K562 (cell line): ENCODE data around the gene SLC25A10. TPM values are rescaled to one million over a fixed set of nuclear protein-coding genes. Genes with fewer than 3 reads are reported as not detected.
A peak's percentile ranks its signal among the peaks of the same experiment; 100 is the strongest.

Source experiments
- ATAC-seq: fragments of 200-7000 bp; cut with Tn5 transposase; 3 replicates; pipeline ENCODE4 v1.9.1; 2020; ENCODE audit warnings: moderate library complexity
- BruUV-seq: library from RNA; stranded (reverse); fragments of 400-500 nt; replicated peaks from 2 replicates; lab custom pipeline; 2021; lab: Mats Ljungman, UMichigan
- CTCF ChIA-PET: fragments of 300-600 bp; formaldehyde crosslinking; extraction: SDS; loops from one replicate; lab custom pipeline; 2021; ENCODE audit warnings: low intra/inter-chr PET ratio; lab: Yijun Ruan, JAX
- POLR2A ChIA-PET: fragments of 300-600, 350-650 bp; sonication (Branson Sonifier 250); formaldehyde crosslinking; extraction: SDS; loops from one replicate; lab custom pipeline; 2021; ENCODE audit warnings: antibody characterized with exemption, inconsistent platforms; lab: Yijun Ruan, JAX
- DNase-seq, 4 experiments: peaks; one replicate each; pipeline versions ENCODE4 v3.0.0 to v3.0.0-alpha.2; 2011 to 2018; ENCODE audit warnings: low spot score in 3 of 4, mixed read lengths in 3 of 4; ENCODE audit errors: extremely low read depth in 1 of 4
- FAIRE-seq: peaks from 2 replicates; lab custom pipeline; 2011; peaks lifted over from hg19 to GRCh38; lab: Jason Lieb, UNC
- H2AFZ ChIP-seq: 2 replicates; pipeline ENCODE4 v1.6.0; 2011; ENCODE audit warnings: low read depth, low read length, control low read depth, inconsistent platforms
- H3K27ac ChIP-seq: fragments of 200-600 bp; 3 replicates; pipeline ENCODE4 v1.8.0; 2011; ENCODE audit warnings: low read depth, mild to moderate bottlenecking, control low read depth, inconsistent platforms, low read length, moderate library complexity, mixed read lengths; ENCODE audit errors: extremely low read depth
- H3K27me3 ChIP-seq, 2 experiments: fragments of 300-600 bp in 1 of 2; 2 replicates in 1 of 2; 3 replicates in 1 of 2; pipeline versions ENCODE4 v1.6.0 to v1.8.0; 2011; ENCODE audit warnings: inconsistent platforms in 2 of 2, low read length in 2 of 2, mild to moderate bottlenecking in 1 of 2, mixed read lengths in 1 of 2, moderate library complexity in 1 of 2; ENCODE audit not compliant: control insufficient read depth in 2 of 2, insufficient read depth in 2 of 2
- H3K36me3 ChIP-seq: fragments of 300-600 bp; 3 replicates; pipeline ENCODE4 v1.8.0; 2011; ENCODE audit warnings: mild to moderate bottlenecking, low read length, inconsistent platforms; ENCODE audit not compliant: control insufficient read depth, insufficient read depth
- H3K4me1 ChIP-seq, 2 experiments: fragments of 200-600 bp in 1 of 2; replicated peaks in 1 of 2; 2 replicates in 1 of 2; 3 replicates in 1 of 2; pipeline versions ENCODE4 v1.5.1 to v1.8.0; 2011; ENCODE audit warnings: inconsistent platforms in 2 of 2, low read length in 2 of 2, mild to moderate bottlenecking in 1 of 2, mixed read lengths in 1 of 2, moderate library complexity in 1 of 2; ENCODE audit not compliant: control insufficient read depth in 2 of 2, insufficient read depth in 2 of 2
- H3K4me2 ChIP-seq: 2 replicates; pipeline ENCODE4 v1.6.1; 2011; ENCODE audit warnings: low read length, control low read depth, inconsistent platforms, mixed read lengths; ENCODE audit not compliant: insufficient read depth
- H3K4me3 ChIP-seq: fragments of 200-600 bp; sonication (generic), shearing (Covaris generic); 2 replicates; pipeline ENCODE4 v1.5.1; 2016; ENCODE audit warnings: control low read depth, inconsistent platforms
- H3K79me2 ChIP-seq: fragments of 200-600 bp; 3 replicates; pipeline ENCODE4 v1.8.0; 2011; ENCODE audit warnings: low read length, inconsistent platforms; ENCODE audit not compliant: control insufficient read depth, insufficient read depth
- H3K9ac ChIP-seq, 2 experiments: 2 replicates each; pipeline versions ENCODE4 v1.6.0 to v1.6.1; 2011; ENCODE audit warnings: low read depth in 2 of 2, low read length in 2 of 2, control low read depth in 1 of 2, inconsistent platforms in 1 of 2, mild to moderate bottlenecking in 1 of 2, mixed read lengths in 1 of 2; ENCODE audit not compliant: insufficient read depth in 1 of 2
- H3K9me1 ChIP-seq: one replicate; pipeline ENCODE4 v1.6.0; 2011; ENCODE audit warnings: inconsistent platforms, mild to moderate bottlenecking, low read length, moderate library complexity; ENCODE audit not compliant: control insufficient read depth, insufficient read depth
- H3K9me3 ChIP-seq: replicated peaks from 2 replicates; pipeline ENCODE4 v1.5.1; 2011; ENCODE audit warnings: low read depth, low read length, inconsistent platforms; ENCODE audit not compliant: control insufficient read depth, insufficient read depth
- H4K20me1 ChIP-seq: replicated peaks from 2 replicates; pipeline ENCODE4 v1.6.1; 2011; ENCODE audit warnings: low read length, inconsistent platforms, mixed read lengths; ENCODE audit not compliant: control insufficient read depth, insufficient read depth
- E2F4 ChIP-seq: sonication (generic); formaldehyde crosslinking; IDR thresholded peaks from 2 replicates; pipeline ENCODE4 v1.8.0; 2022; ENCODE audit warnings: mild to moderate bottlenecking, low read depth, missing genetic modification reagents
- TCF3 ChIP-seq: sonication (generic); formaldehyde crosslinking; IDR thresholded peaks from 2 replicates; pipeline ENCODE4 v1.4.0; 2020; ENCODE audit warnings: mild to moderate bottlenecking, missing genetic modification reagents
- ZNF740 ChIP-seq, 3 experiments: fragments of 200-800 bp in 1 of 3; sonication (Bioruptor generic) in 1 of 3; sonication (generic) in 1 of 3; formaldehyde crosslinking in 1 of 3; IDR thresholded peaks; 2 replicates each; pipeline versions ENCODE4 v1.6.1 to v1.8.0; 2016 to 2022; ENCODE audit warnings: mild to moderate bottlenecking in 2 of 3, missing compliant biosample characterization in 2 of 3, missing genetic modification characterization in 2 of 3, missing genetic modification reagents in 1 of 3
- WGBS: fragments of 100-300 bp; shearing (Covaris generic); methylation state at CpG from one replicate; pipeline ENCODE4 v1.1.6; 2016; ENCODE audit warnings: low coverage, mixed read lengths; ENCODE audit not compliant: insufficient coverage; ENCODE audit errors: missing lambda C conversion rate; 5-methylcytosine and 5-hydroxymethylcytosine counted together
- in situ Hi-C: fragments of 300-500 bp; cut with MboI; formaldehyde crosslinking; loops from 4 replicates; pipeline ENCODE4 v1.15.0; 2018; ENCODE audit warnings: inconsistent platforms, mixed read lengths
- intact Hi-C: fragments of 100-400 bp; cut with micrococcal nuclease; formaldehyde crosslinking; loops from 2 replicates; pipeline ENCODE4 v1.14.2; 2022
- polyA plus RNA-seq, 8 experiments: library from polyadenylated mRNA; depleted of rRNA in 4 of 8; stranded (reverse) in 5 of 8; unstranded in 3 of 8; fragments of >200 nt; fragmentation: Nextera tagmentation in 2 of 8; fragmentation: Illumina TruSeq in 1 of 8; extraction: Ambion mirVana in 2 of 8; extraction: Trizol in 1 of 8; gene quantifications; 2 replicates each; pipeline versions ENCODE4 v1.2.1 to v1.2.3, GENCODE V29; 2011 to 2014; ENCODE audit warnings: inconsistent platforms in 1 of 8, missing spikeins in 1 of 8
- total RNA-seq, 7 experiments: library from RNA; depleted of rRNA in 6 of 7; stranded (reverse); fragments of >200 nt in 6 of 7; fragmentation: Illumina TruSeq in 2 of 7; extraction: Trizol in 2 of 7; gene quantifications; 2 replicates each; pipeline versions ENCODE4 v1.2.1 to v1.2.3, GENCODE V29; 2011 to 2021; ENCODE audit warnings: low replicate concordance in 1 of 7
- TF ChIP-seq, protein P1 (sequence below): fragments of 250-450 bp; sonication (Bioruptor Pico); IDR thresholded peaks from 2 replicates; pipeline ENCODE4 v1.8.0; 2021; ENCODE audit warnings: borderline replicate concordance, mild to moderate bottlenecking, moderate library complexity; ENCODE audit not compliant: poor library complexity, severe bottlenecking

SLC25A10 gene
- total and polyA plus RNA-seq, 9 of the 15 experiments (the other 6 are each of a cell fraction or from before 2014, with no cell fraction given), result 0.10 to 85.6 (median 34.3) TPM

- Histone ChIP-seq H3K4me3 (no peak overlapping the region), H3K27me3 (no peaks in the 10 kb centered on the region), H3K79me2 (peaks cover 23% of the 10 kb centered on the region), H3K9ac (no peak overlapping the region)
- FAIRE-seq, result no peak
- ATAC-seq, result no peak
- DNase-seq, result no peak
- in situ Hi-C loops, result no loop called here
- TF ChIP-seq, protein P1, sequence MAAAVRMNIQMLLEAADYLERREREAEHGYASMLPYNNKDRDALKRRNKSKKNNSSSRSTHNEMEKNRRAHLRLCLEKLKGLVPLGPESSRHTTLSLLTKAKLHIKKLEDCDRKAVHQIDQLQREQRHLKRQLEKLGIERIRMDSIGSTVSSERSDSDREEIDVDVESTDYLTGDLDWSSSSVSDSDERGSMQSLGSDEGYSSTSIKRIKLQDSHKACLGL, result no peak
- TF ChIP-seq TCF3 (CRISPR knock-in tag), result peak; percentile 24; the same call in 1 of the 2 replicates
- TF ChIP-seq E2F4, result no peak
- TF ChIP-seq ZNF740 (CRISPR knock-in tag; IDR thresholded peaks at IDR 0.05), result peak; percentile 62; the same call in 1 of the 2 replicates
- no peak for TF ChIP-seq ZNF740 (tag; IDR thresholded peaks at IDR 0.05)
- TF ChIP-seq, all 486 proteins: peak for 2
- BruUV-seq, result no TSS peak
- Histone ChIP-seq H3K9me1 (no peaks in the 10 kb centered on the region), H3K36me3 (peaks cover 95% of the 10 kb centered on the region), H3K27ac (no peak overlapping the region), H4K20me1 (peaks cover 14% of the 10 kb centered on the region), H3K4me1 (peaks cover 10 to 52% of the 10 kb centered on the region in 2 experiments; a peak in 4 of 5 replicates), H3K4me2 (no peak overlapping the region), H2AFZ (no peak overlapping the region), H3K9me3 (no peaks in the 10 kb centered on the region)
- 90% methylated on average over 21 of the region's 25 CpGs for WGBS
- POLR2A ChIA-PET, result interaction anchor here (0.9 to 2.4 kb wide), 2 partner anchors 8 to 13 kb away, joined by 3 to 24 read pairs; partner anchors contain the start of genes ARL16 and HGS
- intact Hi-C loops, result no loop called here
- CTCF ChIA-PET, result no interaction called here
These were observed 14.6 kb upstream of the SLC25A10 start for GRCh38 chr17:81697261-81698044.
